Left lung (tissue), 10 donors: ENCODE results near the gene ZNF296. TPM values are rescaled to one million over a fixed set of nuclear protein-coding genes. Genes with fewer than 3 reads are reported as not detected.

Experiments used
- ATAC-seq: fragments of 200-7000 bp; cut with Tn5 transposase; one replicate; pipeline ENCODE4 v1.9.1; 2020; ENCODE audit warnings: moderate library complexity
- DNase-seq, 4 donors: peaks; one replicate each; pipeline ENCODE4 v3.0.0-alpha.2; 2013 to 2020
- H3K27ac ChIP-seq, 2 donors: fragments of 200-600 bp; sonication (generic) in 1 of 2; one replicate each; pipeline versions ENCODE4 v1.5.0 to v1.8.0; 2020 to 2021
- H3K27me3 ChIP-seq, 2 donors: fragments of 200-600 bp; sonication (generic) in 1 of 2; one replicate each; pipeline versions ENCODE4 v1.5.0 to v1.8.0; 2020 to 2021
- H3K36me3 ChIP-seq, 2 donors: fragments of 200-600 bp; sonication (generic) in 1 of 2; one replicate each; pipeline versions ENCODE4 v1.5.0 to v1.8.0; 2020 to 2021
- H3K4me1 ChIP-seq, 2 donors: fragments of 200-600 bp; one replicate each; pipeline ENCODE4 v1.8.0; 2021
- H3K4me3 ChIP-seq, 2 donors: fragments of 200-600 bp; sonication (generic) in 1 of 2; one replicate each; pipeline versions ENCODE4 v1.5.0 to v1.8.0; 2020 to 2021; ENCODE audit warnings: mild to moderate bottlenecking in 1 of 2
- H3K9me3 ChIP-seq, 2 donors: fragments of 200-600 bp; sonication (generic) in 1 of 2; one replicate each; pipeline versions ENCODE4 v1.5.0 to v1.8.0; 2020 to 2021
- intact Hi-C, 2 donors: fragments of 100-400 bp; cut with DNase I; formaldehyde crosslinking; loops; one replicate each; pipeline versions ENCODE4 v1.11.2 to v1.14.2; 2022
- polyA plus RNA-seq, 6 donors: library from polyadenylated mRNA; unstranded; fragments of 120-200 nt; gene quantifications; one replicate each; pipeline ENCODE4 v1.2.1, GENCODE V29; 2013; ENCODE audit not compliant: insufficient read length in 6 of 6
- total RNA-seq, 2 donors: library from RNA; stranded (reverse); fragmentation: NEBNext Ultra II Directional; extraction: Animal tissue kit (Norgen Biotek cat#: 25700); gene quantifications; one replicate each; pipeline ENCODE4 v1.2.1, GENCODE V29; 2021
- TF ChIP-seq, protein P1 (sequence below), 2 donors: fragments of 200-600 bp; sonication (generic) in 1 of 2; IDR thresholded peaks; one replicate each; pipeline versions ENCODE4 v1.5.0 to v1.8.0; 2021; ENCODE audit warnings: antibody characterized with exemption in 2 of 2
- donor health status: DM: no; HTN: yes; CAD: no.
- donor health status: DM: no; HTN: no; CAD: no.

Gene ZNF296
- total and polyA plus RNA-seq, 8 donors = 0.43 to 2.0 (median 1.0) TPM

DNA sequence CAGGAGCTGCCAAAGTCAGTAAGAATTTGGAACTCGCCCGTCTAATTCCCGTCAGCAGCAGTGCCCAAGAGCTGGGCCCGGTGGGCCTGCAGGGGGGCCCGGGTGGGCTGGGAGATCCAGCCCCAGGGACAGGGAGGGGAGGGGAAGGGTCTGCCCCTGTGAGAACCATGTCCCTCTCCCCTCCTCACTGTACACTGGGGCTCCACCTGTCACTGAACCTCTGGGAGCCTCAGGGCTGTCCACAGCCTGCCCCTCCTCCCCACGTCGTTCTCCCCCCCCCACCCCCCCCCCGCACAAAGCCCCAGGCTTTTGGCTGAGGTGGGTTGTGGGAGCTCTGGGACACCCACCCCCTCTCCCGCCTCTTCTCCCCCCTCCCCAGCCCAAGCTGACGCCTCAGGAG lies 8.2 kb downstream of the ZNF296 start:
- H3K4me1 ChIP-seq = no peaks in the 10 kb centered on the region
- TF ChIP-seq, protein P1, sequence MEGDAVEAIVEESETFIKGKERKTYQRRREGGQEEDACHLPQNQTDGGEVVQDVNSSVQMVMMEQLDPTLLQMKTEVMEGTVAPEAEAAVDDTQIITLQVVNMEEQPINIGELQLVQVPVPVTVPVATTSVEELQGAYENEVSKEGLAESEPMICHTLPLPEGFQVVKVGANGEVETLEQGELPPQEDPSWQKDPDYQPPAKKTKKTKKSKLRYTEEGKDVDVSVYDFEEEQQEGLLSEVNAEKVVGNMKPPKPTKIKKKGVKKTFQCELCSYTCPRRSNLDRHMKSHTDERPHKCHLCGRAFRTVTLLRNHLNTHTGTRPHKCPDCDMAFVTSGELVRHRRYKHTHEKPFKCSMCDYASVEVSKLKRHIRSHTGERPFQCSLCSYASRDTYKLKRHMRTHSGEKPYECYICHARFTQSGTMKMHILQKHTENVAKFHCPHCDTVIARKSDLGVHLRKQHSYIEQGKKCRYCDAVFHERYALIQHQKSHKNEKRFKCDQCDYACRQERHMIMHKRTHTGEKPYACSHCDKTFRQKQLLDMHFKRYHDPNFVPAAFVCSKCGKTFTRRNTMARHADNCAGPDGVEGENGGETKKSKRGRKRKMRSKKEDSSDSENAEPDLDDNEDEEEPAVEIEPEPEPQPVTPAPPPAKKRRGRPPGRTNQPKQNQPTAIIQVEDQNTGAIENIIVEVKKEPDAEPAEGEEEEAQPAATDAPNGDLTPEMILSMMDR (IDR thresholded peaks at IDR 0.05) = no peak
- DNase-seq (no peak), ATAC-seq (no peak)
- H3K9me3 ChIP-seq = no peaks in the 10 kb centered on the region
- H3K27ac ChIP-seq = no peak overlapping the region
- intact Hi-C loops = no loop called here
- no peak overlapping the region for H3K4me3 ChIP-seq
- no peaks in the 10 kb centered on the region for H3K27me3 ChIP-seq
- peaks cover 0 to 94% of the 10 kb centered on the region in 2 donors for H3K36me3 ChIP-seq

DNA sequence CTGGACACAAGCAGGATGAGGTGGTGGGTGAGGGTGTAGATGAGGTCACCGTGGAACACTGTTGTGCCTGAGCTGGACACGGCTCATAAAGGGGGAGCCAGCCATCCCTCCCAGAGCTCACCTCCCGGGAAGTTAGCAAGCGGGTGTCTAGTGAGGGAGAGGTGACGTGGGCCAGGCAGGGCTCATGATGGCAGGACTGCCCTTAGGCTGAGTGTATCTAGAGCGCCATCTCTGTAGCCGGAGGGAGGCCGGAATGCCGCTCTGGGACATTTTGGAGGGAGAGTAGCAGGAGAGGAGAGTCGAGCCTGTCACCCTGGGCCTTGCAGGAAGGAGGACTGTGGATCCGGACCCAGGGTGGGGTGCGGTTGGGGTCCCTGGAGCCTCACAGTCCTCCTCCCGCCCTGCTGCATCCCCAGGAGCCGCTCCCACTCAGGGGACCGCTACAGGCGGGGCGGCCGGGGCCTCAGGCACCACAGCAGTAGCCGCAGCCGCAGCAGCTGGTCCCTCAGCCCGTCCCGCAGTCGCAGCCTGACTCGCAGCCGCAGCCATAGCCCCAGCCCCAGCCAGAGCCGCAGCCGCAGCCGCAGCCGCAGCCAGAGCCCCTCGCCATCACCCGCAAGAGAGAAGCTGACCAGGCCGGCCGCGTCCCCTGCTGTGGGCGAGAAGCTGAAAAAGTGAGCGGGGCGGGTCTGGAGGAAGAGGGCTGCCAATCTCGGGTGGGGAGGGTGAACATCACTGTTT lies 9.2 kb downstream of the ZNF296 start:
- DNase-seq = no peak
- Histone ChIP-seq H3K9me3 (no peaks in the 10 kb centered on the region), H3K4me3 (no peak overlapping the region), H3K27me3 (no peaks in the 10 kb centered on the region), H3K27ac (no peak overlapping the region), H3K36me3 (peaks cover 0 to 100% of the 10 kb centered on the region in 2 donors), H3K4me1 (no peaks in the 10 kb centered on the region)
- intact Hi-C loops = no loop called here
- ATAC-seq = no peak
- TF ChIP-seq, protein P1 (IDR thresholded peaks at IDR 0.05) = no peak

DNA sequence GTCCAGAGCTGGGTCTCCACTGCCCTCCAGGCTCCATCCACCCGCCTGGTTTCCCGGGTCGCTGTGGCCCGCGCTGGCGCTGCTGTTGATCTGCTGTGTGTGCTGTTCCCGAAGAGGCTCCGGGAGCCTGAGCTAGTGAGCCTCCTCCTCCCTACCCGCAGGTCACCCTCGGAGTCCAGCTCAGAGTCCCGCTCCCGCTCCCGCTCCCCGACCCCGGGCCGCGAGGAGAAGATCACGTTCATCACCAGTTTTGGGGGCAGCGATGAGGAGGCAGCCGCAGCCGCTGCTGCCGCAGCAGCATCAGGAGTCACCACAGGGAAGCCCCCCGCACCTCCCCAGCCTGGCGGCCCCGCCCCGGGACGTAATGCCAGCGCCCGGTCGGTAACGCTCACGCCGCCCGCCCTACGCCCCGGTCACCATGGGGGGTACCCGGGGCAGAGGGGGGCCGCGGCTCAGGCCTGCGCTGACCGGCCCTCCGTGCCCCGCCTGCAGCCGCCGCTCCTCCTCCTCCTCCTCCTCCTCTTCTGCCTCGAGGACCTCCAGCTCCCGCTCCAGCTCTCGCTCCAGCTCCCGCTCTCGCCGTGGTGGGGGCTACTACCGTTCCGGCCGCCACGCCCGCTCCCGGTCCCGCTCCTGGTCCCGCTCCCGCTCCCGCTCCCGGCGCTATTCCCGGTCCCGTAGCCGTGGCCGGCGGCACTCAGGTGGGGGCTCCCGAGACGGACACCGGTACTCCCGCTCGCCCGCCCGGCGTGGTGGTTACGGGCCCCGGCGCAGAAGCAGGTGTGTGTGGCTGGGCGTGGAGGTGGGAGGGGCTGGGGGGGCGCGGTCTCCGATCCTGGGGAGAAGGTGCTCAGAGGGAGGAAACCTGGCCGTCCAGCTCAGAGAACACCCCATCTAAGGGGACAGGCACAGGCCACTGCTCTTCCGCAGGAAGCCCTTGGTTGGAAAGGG lies 12.2 kb downstream of the ZNF296 start:
- TF ChIP-seq, protein P1 (IDR thresholded peaks at IDR 0.05) = no peak
- H3K4me1 ChIP-seq = no peaks in the 10 kb centered on the region
- ATAC-seq = no peak
- H3K36me3 ChIP-seq = peaks cover 0 to 100% of the 10 kb centered on the region in 2 donors
- no peak overlapping the region for H3K27ac ChIP-seq
- no peaks in the 10 kb centered on the region for H3K9me3 ChIP-seq
- DNase-seq = no peak
- no peak overlapping the region for H3K4me3 ChIP-seq
- intact Hi-C loops = no loop called here
- H3K27me3 ChIP-seq = no peaks in the 10 kb centered on the region

DNA sequence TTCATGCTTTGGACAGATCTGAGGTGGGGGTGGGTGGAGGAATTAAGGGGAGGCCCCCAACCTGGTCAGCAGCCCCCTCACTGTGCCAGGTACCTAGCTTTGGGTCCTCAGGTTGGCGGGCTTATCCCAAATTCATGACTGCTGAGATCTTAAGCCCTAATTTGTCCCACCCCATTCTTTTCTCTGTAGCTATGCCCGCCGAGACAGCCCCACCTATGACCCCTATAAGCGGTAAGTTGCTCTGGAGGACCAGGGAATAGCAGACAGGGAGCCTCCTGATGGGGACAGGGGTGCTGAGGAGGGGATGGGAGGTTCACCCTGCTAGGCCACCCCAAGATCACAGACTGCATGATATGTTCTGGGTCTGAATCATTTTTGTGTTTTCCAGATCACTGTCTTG lies 14.3 kb downstream of the ZNF296 start:
- H3K4me3 ChIP-seq = no peak overlapping the region
- H3K27me3 ChIP-seq = no peaks in the 10 kb centered on the region
- intact Hi-C loops = no loop called here
- no peak overlapping the region for H3K27ac ChIP-seq
- H3K4me1 ChIP-seq = no peaks in the 10 kb centered on the region
- TF ChIP-seq, protein P1 (IDR thresholded peaks at IDR 0.05) = no peak
- no peak for DNase-seq
- peaks cover 0 to 100% of the 10 kb centered on the region in 2 donors for H3K36me3 ChIP-seq
- H3K9me3 ChIP-seq = no peaks in the 10 kb centered on the region
- ATAC-seq = no peak
